ENCODE measurements around the gene RFX7. TPM values are rescaled to one million over a fixed set of nuclear protein-coding genes. Genes with fewer than 3 reads are reported as not detected.

RFX7 gene
- total and polyA plus RNA-seq, 4 donors = 2.6 to 14.8 (median 7.2) TPM

- peaks cover 4 to 35% (median 14%) of the 10 kb centered on the region in 4 donors for H3K36me3 ChIP-seq (ENCODE audit: control insufficient read depth in 4 of 4, insufficient read depth in 4 of 4, low read length in 4 of 4)
- ATAC-seq (ENCODE audit: insufficient read depth, low FRiP score) = no peak
- 64% methylated on average over 4 of the region's 4 CpGs for WGBS, 2 donors
- no peak overlapping the region for H3K4me3 ChIP-seq
- no peaks in the 10 kb centered on the region for H3K27me3 ChIP-seq (ENCODE audit: control insufficient read depth in 3 of 3, insufficient read depth in 3 of 3, low read length in 2 of 3)
- H3K4me1 ChIP-seq (ENCODE audit: control insufficient read depth in 5 of 5, insufficient read depth in 5 of 5, low read length in 5 of 5) = peaks cover 0 to 3% (median 0%) of the 10 kb centered on the region in 5 donors
- no peak for TF ChIP-seq CTCF (IDR thresholded peaks at IDR 0.05; ENCODE audit: control extremely low read depth, extremely low read depth)
- peaks cover 0 to 21% (median 8%) of the 10 kb centered on the region in 4 donors for H3K9me3 ChIP-seq (ENCODE audit: control insufficient read depth in 4 of 4, insufficient read depth in 3 of 4, low read length in 3 of 4)
- DNase-seq = no peak
- H3K9ac ChIP-seq (ENCODE audit: insufficient read depth in 1 of 2, low read length in 2 of 2) = no peak overlapping the region
- no peak overlapping the region for H3K27ac ChIP-seq (ENCODE audit: low read depth in 1 of 2, low read length in 1 of 2)
Observed at GRCh38 chr15:56234804-56235203, 8.9 kb downstream of the RFX7 start.

- H3K4me1 ChIP-seq (ENCODE audit: control insufficient read depth in 5 of 5, insufficient read depth in 5 of 5, low read length in 5 of 5) = no peaks in the 10 kb centered on the region
- H3K9me3 ChIP-seq (ENCODE audit: control insufficient read depth in 4 of 4, insufficient read depth in 3 of 4, low read length in 3 of 4) = peaks cover 0 to 21% (median 8%) of the 10 kb centered on the region in 4 donors
- H3K27me3 ChIP-seq (ENCODE audit: control insufficient read depth in 3 of 3, insufficient read depth in 3 of 3, low read length in 2 of 3) = no peaks in the 10 kb centered on the region
- peaks cover 6 to 36% (median 17%) of the 10 kb centered on the region in 4 donors for H3K36me3 ChIP-seq (ENCODE audit: control insufficient read depth in 4 of 4, insufficient read depth in 4 of 4, low read length in 4 of 4)
- DNase-seq (no peak), ATAC-seq (ENCODE audit: insufficient read depth, low FRiP score) (no peak)
- no peak overlapping the region for H3K4me3 ChIP-seq
- no peak for TF ChIP-seq CTCF (IDR thresholded peaks at IDR 0.05; ENCODE audit: control extremely low read depth, extremely low read depth)
- H3K9ac ChIP-seq (ENCODE audit: insufficient read depth in 1 of 2, low read length in 2 of 2) = no peak overlapping the region
- WGBS, 2 donors = 96 to 99% methylated on average over 3 of the region's 3 CpGs
- H3K27ac ChIP-seq (ENCODE audit: low read depth in 1 of 2, low read length in 1 of 2) = no peak overlapping the region
Observed at GRCh38 chr15:56233549-56233948, 10.1 kb downstream of the RFX7 start.

- Histone ChIP-seq H3K9me3 (ENCODE audit: control insufficient read depth in 4 of 4, insufficient read depth in 3 of 4, low read length in 3 of 4) (peaks cover 0 to 26% (median 8%) of the 10 kb centered on the region in 4 donors), H3K4me1 (ENCODE audit: control insufficient read depth in 5 of 5, insufficient read depth in 5 of 5, low read length in 5 of 5) (no peaks in the 10 kb centered on the region), H3K36me3 (ENCODE audit: control insufficient read depth in 4 of 4, insufficient read depth in 4 of 4, low read length in 4 of 4) (peaks cover 6 to 40% (median 14%) of the 10 kb centered on the region in 4 donors), H3K9ac (ENCODE audit: insufficient read depth in 1 of 2, low read length in 2 of 2) (no peak overlapping the region), H3K27me3 (ENCODE audit: control insufficient read depth in 3 of 3, insufficient read depth in 3 of 3, low read length in 2 of 3) (no peaks in the 10 kb centered on the region), H3K4me3 (no peak overlapping the region), H3K27ac (ENCODE audit: low read depth in 1 of 2, low read length in 1 of 2) (no peak overlapping the region)
- no peak for ATAC-seq (ENCODE audit: insufficient read depth, low FRiP score)
- peak in 1 of 3 donors; percentile 13 for DNase-seq
- WGBS, 2 donors = 100% methylated on average over 3 of the region's 3 CpGs
- no peak for TF ChIP-seq CTCF (IDR thresholded peaks at IDR 0.05; ENCODE audit: control extremely low read depth, extremely low read depth)
Observed at GRCh38 chr15:56232058-56232457, 11.6 kb downstream of the RFX7 start.

- no peak for TF ChIP-seq CTCF (IDR thresholded peaks at IDR 0.05; ENCODE audit: control extremely low read depth, extremely low read depth)
Observed at GRCh38 chr15:56228854-56229253, 14.8 kb downstream of the RFX7 start.

More at GRCh38 chr15:56228854-56229253, 14.8 kb downstream of the RFX7 start:
- no peaks in the 10 kb centered on the region for H3K4me1 ChIP-seq (ENCODE audit: control insufficient read depth in 5 of 5, insufficient read depth in 5 of 5, low read length in 5 of 5)
- H3K27me3 ChIP-seq (ENCODE audit: control insufficient read depth in 3 of 3, insufficient read depth in 3 of 3, low read length in 2 of 3) = no peaks in the 10 kb centered on the region
- H3K27ac ChIP-seq (ENCODE audit: low read depth in 1 of 2, low read length in 1 of 2) = no peak overlapping the region
- no peak for ATAC-seq (ENCODE audit: insufficient read depth, low FRiP score)
- no peak overlapping the region for H3K4me3 ChIP-seq
- no peak for DNase-seq
- H3K36me3 ChIP-seq (ENCODE audit: control insufficient read depth in 4 of 4, insufficient read depth in 4 of 4, low read length in 4 of 4) = peaks cover 6 to 40% (median 13%) of the 10 kb centered on the region in 4 donors
- peaks cover 0 to 29% (median 8%) of the 10 kb centered on the region in 4 donors for H3K9me3 ChIP-seq (ENCODE audit: control insufficient read depth in 4 of 4, insufficient read depth in 3 of 4, low read length in 3 of 4)
- H3K9ac ChIP-seq (ENCODE audit: insufficient read depth in 1 of 2, low read length in 2 of 2) = no peak overlapping the region

All from lung (tissue), 12 donors.